Measurements from ENCODE around the gene WDR20. TPM values are rescaled to one million over a fixed set of nuclear protein-coding genes. Genes with fewer than 3 reads are reported as not detected.

WDR20 gene
- total and polyA plus RNA-seq, 2 of the 8 experiments (the other 6 are each of a cell fraction or from before 2014, with no cell fraction given): 11.2 to 26.7 TPM

DNA sequence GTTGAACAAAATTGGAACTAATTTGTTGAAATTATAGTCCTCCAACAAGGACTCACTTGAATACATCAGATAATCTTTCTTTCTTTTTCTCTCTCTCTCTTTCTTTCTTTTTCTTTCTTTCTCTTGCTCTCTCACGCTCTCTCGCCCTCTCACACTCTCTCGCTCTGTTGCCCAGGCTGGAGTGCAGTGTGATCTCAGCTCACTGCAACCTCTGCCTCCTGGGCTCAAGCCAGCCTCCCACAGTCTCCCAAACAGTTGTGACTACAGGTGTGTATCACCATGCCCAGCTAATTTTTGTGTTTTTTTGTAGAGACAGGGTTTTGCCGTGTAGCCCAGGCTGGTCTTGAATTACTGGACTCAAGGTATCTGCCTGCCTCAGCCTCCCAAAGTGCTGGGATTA lies 22.8 kb downstream of the WDR20 start (continued):
- TF ChIP-seq, protein P1, sequence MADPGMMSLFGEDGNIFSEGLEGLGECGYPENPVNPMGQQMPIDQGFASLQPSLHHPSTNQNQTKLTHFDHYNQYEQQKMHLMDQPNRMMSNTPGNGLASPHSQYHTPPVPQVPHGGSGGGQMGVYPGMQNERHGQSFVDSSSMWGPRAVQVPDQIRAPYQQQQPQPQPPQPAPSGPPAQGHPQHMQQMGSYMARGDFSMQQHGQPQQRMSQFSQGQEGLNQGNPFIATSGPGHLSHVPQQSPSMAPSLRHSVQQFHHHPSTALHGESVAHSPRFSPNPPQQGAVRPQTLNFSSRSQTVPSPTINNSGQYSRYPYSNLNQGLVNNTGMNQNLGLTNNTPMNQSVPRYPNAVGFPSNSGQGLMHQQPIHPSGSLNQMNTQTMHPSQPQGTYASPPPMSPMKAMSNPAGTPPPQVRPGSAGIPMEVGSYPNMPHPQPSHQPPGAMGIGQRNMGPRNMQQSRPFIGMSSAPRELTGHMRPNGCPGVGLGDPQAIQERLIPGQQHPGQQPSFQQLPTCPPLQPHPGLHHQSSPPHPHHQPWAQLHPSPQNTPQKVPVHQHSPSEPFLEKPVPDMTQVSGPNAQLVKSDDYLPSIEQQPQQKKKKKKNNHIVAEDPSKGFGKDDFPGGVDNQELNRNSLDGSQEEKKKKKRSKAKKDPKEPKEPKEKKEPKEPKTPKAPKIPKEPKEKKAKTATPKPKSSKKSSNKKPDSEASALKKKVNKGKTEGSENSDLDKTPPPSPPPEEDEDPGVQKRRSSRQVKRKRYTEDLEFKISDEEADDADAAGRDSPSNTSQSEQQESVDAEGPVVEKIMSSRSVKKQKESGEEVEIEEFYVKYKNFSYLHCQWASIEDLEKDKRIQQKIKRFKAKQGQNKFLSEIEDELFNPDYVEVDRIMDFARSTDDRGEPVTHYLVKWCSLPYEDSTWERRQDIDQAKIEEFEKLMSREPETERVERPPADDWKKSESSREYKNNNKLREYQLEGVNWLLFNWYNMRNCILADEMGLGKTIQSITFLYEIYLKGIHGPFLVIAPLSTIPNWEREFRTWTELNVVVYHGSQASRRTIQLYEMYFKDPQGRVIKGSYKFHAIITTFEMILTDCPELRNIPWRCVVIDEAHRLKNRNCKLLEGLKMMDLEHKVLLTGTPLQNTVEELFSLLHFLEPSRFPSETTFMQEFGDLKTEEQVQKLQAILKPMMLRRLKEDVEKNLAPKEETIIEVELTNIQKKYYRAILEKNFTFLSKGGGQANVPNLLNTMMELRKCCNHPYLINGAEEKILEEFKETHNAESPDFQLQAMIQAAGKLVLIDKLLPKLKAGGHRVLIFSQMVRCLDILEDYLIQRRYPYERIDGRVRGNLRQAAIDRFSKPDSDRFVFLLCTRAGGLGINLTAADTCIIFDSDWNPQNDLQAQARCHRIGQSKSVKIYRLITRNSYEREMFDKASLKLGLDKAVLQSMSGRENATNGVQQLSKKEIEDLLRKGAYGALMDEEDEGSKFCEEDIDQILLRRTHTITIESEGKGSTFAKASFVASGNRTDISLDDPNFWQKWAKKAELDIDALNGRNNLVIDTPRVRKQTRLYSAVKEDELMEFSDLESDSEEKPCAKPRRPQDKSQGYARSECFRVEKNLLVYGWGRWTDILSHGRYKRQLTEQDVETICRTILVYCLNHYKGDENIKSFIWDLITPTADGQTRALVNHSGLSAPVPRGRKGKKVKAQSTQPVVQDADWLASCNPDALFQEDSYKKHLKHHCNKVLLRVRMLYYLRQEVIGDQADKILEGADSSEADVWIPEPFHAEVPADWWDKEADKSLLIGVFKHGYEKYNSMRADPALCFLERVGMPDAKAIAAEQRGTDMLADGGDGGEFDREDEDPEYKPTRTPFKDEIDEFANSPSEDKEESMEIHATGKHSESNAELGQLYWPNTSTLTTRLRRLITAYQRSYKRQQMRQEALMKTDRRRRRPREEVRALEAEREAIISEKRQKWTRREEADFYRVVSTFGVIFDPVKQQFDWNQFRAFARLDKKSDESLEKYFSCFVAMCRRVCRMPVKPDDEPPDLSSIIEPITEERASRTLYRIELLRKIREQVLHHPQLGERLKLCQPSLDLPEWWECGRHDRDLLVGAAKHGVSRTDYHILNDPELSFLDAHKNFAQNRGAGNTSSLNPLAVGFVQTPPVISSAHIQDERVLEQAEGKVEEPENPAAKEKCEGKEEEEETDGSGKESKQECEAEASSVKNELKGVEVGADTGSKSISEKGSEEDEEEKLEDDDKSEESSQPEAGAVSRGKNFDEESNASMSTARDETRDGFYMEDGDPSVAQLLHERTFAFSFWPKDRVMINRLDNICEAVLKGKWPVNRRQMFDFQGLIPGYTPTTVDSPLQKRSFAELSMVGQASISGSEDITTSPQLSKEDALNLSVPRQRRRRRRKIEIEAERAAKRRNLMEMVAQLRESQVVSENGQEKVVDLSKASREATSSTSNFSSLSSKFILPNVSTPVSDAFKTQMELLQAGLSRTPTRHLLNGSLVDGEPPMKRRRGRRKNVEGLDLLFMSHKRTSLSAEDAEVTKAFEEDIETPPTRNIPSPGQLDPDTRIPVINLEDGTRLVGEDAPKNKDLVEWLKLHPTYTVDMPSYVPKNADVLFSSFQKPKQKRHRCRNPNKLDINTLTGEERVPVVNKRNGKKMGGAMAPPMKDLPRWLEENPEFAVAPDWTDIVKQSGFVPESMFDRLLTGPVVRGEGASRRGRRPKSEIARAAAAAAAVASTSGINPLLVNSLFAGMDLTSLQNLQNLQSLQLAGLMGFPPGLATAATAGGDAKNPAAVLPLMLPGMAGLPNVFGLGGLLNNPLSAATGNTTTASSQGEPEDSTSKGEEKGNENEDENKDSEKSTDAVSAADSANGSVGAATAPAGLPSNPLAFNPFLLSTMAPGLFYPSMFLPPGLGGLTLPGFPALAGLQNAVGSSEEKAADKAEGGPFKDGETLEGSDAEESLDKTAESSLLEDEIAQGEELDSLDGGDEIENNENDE (IDR thresholded peaks at IDR 0.05; ENCODE audit: insufficient replicate concordance, low read length): no peak
- no peak for TF ChIP-seq SP1 (IDR thresholded peaks at IDR 0.05; ENCODE audit: low read depth, low read length)
- TF ChIP-seq GABPA (IDR thresholded peaks at IDR 0.05; ENCODE audit: borderline replicate concordance, insufficient read depth, low read length): no peak
- TF ChIP-seq CBX8 (IDR thresholded peaks at IDR 0.05; ENCODE audit: borderline replicate concordance, low read depth, low read length): no peak
- no peak for TF ChIP-seq KDM1A (IDR thresholded peaks at IDR 0.05; ENCODE audit: borderline replicate concordance, low read length)
- no peak for TF ChIP-seq POLR2A (IDR thresholded peaks at IDR 0.05; ENCODE audit: control extremely low read depth in 1 of 2, low read depth in 2 of 2, low read length in 2 of 2)
- TF ChIP-seq HDAC6 (IDR thresholded peaks at IDR 0.05; ENCODE audit: low read depth, low read length): no peak
- TF ChIP-seq RBBP5 (IDR thresholded peaks at IDR 0.05; ENCODE audit: borderline replicate concordance, low read depth, low read length): no peak
- TF ChIP-seq FOSL1 (IDR thresholded peaks at IDR 0.05; ENCODE audit: insufficient read depth, low read depth, low read length): no peak
- TF ChIP-seq TAF7 (optimal IDR thresholded peaks at IDR 0.05; ENCODE audit: borderline replicate concordance, low read depth, low read length): no peak
- TF ChIP-seq ASH2L (IDR thresholded peaks at IDR 0.05; ENCODE audit: low read length): no peak
- no peak for TF ChIP-seq CEBPB (IDR thresholded peaks at IDR 0.05; ENCODE audit: low read depth, low read length)
